Measurements from ENCODE around the gene CEBPZOS.

DNA sequence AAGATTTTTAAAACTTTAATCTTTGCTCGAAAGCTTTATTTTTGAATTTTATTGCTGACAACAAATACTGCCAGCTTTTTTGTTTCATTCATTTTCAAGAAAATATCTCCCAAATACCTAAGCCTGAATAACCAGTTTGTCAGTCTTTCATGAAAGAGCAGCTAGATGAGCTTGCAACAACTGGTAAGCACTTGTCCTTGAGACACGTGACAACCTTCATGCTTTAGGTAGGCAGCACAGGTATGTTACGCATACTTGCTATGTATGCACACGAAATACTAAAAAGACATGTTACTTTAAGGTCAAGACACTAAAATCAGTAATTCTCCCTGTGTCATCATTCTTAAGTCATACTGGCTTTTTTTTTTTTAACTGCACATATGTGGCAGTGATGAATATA, 22.8 kb downstream of the CEBPZOS start:
- TF ChIP-seq, protein P1, sequence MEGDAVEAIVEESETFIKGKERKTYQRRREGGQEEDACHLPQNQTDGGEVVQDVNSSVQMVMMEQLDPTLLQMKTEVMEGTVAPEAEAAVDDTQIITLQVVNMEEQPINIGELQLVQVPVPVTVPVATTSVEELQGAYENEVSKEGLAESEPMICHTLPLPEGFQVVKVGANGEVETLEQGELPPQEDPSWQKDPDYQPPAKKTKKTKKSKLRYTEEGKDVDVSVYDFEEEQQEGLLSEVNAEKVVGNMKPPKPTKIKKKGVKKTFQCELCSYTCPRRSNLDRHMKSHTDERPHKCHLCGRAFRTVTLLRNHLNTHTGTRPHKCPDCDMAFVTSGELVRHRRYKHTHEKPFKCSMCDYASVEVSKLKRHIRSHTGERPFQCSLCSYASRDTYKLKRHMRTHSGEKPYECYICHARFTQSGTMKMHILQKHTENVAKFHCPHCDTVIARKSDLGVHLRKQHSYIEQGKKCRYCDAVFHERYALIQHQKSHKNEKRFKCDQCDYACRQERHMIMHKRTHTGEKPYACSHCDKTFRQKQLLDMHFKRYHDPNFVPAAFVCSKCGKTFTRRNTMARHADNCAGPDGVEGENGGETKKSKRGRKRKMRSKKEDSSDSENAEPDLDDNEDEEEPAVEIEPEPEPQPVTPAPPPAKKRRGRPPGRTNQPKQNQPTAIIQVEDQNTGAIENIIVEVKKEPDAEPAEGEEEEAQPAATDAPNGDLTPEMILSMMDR (conservative IDR thresholded peaks at IDR 0.05 in 1 of 2, IDR thresholded peaks at IDR 0.05 in 1 of 2; ENCODE audit: low read depth in 1 of 2, low read length in 2 of 2), result no peak
- TF ChIP-seq EZH2 (IDR thresholded peaks at IDR 0.05; ENCODE audit: low read length, missing control alignments), result no peak

Measured in fibroblast of lung (primary cell).